ENCODE data around the gene FAM149B1. TPM values are rescaled to one million over a fixed set of nuclear protein-coding genes. Genes with fewer than 3 reads are reported as not detected.

The FAM149B1 gene
- total RNA-seq, 1 experiment from 2014 or later: 17.5 TPM

DNA sequence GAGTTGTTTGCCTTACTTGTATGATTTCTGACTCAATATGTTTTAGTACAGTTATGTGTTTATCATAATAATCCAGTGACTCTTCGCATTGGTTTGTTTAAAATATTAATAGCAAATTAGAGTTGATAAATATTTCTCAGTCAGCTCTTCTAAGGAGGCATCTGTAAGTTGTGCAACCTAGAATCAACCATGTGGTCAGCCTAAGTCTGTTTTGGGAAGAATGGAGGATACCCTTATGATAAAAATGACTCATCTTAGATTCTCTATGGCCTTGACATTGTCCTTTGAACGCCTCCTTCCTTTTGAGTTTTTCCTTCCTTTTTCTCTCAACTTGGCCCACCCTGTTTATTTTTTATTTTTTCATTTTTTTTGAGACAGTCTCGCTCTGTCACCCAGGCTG is 60.3 kb downstream of the FAM149B1 start:
- Histone ChIP-seq H3K4me2 (ENCODE audit: low read length) (no peak overlapping the region), H3K9me3 (ENCODE audit: control insufficient read depth in 1 of 2, insufficient read depth in 1 of 2, low read depth in 1 of 2, low read length in 2 of 2) (no peaks in the 10 kb centered on the region), H3K79me2 (ENCODE audit: insufficient read depth, low read length) (no peaks in the 10 kb centered on the region), H3K27ac (ENCODE audit: low read depth, low read length) (no peak overlapping the region), H3K4me3 (replicated peaks in 1 of 2; ENCODE audit: low read depth in 1 of 2, low read length in 2 of 2) (no peak overlapping the region), H3K36me3 (ENCODE audit: control insufficient read depth in 1 of 2, insufficient read depth in 2 of 2, low read length in 2 of 2) (peaks cover 2 to 4% of the 10 kb centered on the region in 2 experiments; a peak in 2 of 4 replicates), H3K27me3 (ENCODE audit: insufficient read depth, low read length) (no peaks in the 10 kb centered on the region), H4K20me1 (ENCODE audit: insufficient read depth) (no peaks in the 10 kb centered on the region; the same call in 1 of the 2 replicates), H3K4me1 (ENCODE audit: control insufficient read depth in 1 of 2, insufficient read depth in 2 of 2, low read length in 2 of 2) (no peaks in the 10 kb centered on the region), H3K9ac (ENCODE audit: low read length) (no peak overlapping the region), H2AFZ (ENCODE audit: low read depth, low read length, poor library complexity, severe bottlenecking) (no peak overlapping the region), H3K9me2 (ENCODE audit: insufficient read depth) (no peaks in the 10 kb centered on the region)
- ATAC-seq: no peak
- DNase-seq (ENCODE audit: low read depth, low spot score): no peak
- intact Hi-C loops (cut with micrococcal nuclease): no loop called here
- ChIA-PET RAD21 (ENCODE audit: low non-redundant PET in 1 of 2, low total read pairs in 2 of 2, uncharacterized antibody in 2 of 2, unreplicated experiment in 2 of 2) (no interaction called here), POLR2A (no interaction called here), CTCF (no interaction called here)
- BruUV-seq (replicated peaks): no TSS peak
- TF ChIP-seq CBX3 (IDR thresholded peaks at IDR 0.05; ENCODE audit: low read depth) (no peak), ZNF274 (IDR thresholded peaks at IDR 0.05; ENCODE audit: low read depth, low read length) (no peak), POLR2A (IDR thresholded peaks at IDR 0.05; ENCODE audit: borderline replicate concordance, extremely low read depth, insufficient read depth, insufficient read length) (no peak), FOSL1 (IDR thresholded peaks at IDR 0.05; ENCODE audit: low read depth) (no peak), EZH2phosphoT487 (IDR thresholded peaks at IDR 0.05; ENCODE audit: borderline replicate concordance) (no peak), POLR2AphosphoS5 (IDR thresholded peaks at IDR 0.05; ENCODE audit: low read depth, low read length) (no peak), EGR1 (IDR thresholded peaks at IDR 0.05; ENCODE audit: low read depth) (no peak), RAD21 (IDR thresholded peaks at IDR 0.05; ENCODE audit: low read depth) (no peak), EZH2 (IDR thresholded peaks at IDR 0.05) (no peak), CEBPB (IDR thresholded peaks at IDR 0.05; ENCODE audit: low read depth) (no peak), ZFX (IDR thresholded peaks at IDR 0.05) (no peak), SIN3A (IDR thresholded peaks at IDR 0.05; ENCODE audit: low read depth) (no peak), ELF1 (IDR thresholded peaks at IDR 0.05; ENCODE audit: borderline replicate concordance, low read depth) (no peak), JUND (IDR thresholded peaks at IDR 0.05) (no peak)
- TF ChIP-seq, protein P1, sequence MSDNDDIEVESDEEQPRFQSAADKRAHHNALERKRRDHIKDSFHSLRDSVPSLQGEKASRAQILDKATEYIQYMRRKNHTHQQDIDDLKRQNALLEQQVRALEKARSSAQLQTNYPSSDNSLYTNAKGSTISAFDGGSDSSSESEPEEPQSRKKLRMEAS (IDR thresholded peaks at IDR 0.05): no peak
- TF ChIP-seq, protein P2, sequence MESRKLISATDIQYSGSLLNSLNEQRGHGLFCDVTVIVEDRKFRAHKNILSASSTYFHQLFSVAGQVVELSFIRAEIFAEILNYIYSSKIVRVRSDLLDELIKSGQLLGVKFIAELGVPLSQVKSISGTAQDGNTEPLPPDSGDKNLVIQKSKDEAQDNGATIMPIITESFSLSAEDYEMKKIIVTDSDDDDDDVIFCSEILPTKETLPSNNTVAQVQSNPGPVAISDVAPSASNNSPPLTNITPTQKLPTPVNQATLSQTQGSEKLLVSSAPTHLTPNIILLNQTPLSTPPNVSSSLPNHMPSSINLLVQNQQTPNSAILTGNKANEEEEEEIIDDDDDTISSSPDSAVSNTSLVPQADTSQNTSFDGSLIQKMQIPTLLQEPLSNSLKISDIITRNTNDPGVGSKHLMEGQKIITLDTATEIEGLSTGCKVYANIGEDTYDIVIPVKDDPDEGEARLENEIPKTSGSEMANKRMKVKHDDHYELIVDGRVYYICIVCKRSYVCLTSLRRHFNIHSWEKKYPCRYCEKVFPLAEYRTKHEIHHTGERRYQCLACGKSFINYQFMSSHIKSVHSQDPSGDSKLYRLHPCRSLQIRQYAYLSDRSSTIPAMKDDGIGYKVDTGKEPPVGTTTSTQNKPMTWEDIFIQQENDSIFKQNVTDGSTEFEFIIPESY (IDR thresholded peaks at IDR 0.05; ENCODE audit: extremely low read depth, insufficient replicate concordance, low read length): no peak
- TF ChIP-seq, protein P3, sequence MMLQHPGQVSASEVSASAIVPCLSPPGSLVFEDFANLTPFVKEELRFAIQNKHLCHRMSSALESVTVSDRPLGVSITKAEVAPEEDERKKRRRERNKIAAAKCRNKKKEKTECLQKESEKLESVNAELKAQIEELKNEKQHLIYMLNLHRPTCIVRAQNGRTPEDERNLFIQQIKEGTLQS (IDR thresholded peaks at IDR 0.05): no peak
- TF ChIP-seq, protein P4, sequence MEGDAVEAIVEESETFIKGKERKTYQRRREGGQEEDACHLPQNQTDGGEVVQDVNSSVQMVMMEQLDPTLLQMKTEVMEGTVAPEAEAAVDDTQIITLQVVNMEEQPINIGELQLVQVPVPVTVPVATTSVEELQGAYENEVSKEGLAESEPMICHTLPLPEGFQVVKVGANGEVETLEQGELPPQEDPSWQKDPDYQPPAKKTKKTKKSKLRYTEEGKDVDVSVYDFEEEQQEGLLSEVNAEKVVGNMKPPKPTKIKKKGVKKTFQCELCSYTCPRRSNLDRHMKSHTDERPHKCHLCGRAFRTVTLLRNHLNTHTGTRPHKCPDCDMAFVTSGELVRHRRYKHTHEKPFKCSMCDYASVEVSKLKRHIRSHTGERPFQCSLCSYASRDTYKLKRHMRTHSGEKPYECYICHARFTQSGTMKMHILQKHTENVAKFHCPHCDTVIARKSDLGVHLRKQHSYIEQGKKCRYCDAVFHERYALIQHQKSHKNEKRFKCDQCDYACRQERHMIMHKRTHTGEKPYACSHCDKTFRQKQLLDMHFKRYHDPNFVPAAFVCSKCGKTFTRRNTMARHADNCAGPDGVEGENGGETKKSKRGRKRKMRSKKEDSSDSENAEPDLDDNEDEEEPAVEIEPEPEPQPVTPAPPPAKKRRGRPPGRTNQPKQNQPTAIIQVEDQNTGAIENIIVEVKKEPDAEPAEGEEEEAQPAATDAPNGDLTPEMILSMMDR (IDR thresholded peaks at IDR 0.05 in 2 of 3, conservative IDR thresholded peaks at IDR 0.05 in 1 of 3; ENCODE audit: borderline replicate concordance in 1 of 3, insufficient read depth in 1 of 3, low read depth in 2 of 3, low read length in 2 of 3): no peak
- TF ChIP-seq, protein P5, sequence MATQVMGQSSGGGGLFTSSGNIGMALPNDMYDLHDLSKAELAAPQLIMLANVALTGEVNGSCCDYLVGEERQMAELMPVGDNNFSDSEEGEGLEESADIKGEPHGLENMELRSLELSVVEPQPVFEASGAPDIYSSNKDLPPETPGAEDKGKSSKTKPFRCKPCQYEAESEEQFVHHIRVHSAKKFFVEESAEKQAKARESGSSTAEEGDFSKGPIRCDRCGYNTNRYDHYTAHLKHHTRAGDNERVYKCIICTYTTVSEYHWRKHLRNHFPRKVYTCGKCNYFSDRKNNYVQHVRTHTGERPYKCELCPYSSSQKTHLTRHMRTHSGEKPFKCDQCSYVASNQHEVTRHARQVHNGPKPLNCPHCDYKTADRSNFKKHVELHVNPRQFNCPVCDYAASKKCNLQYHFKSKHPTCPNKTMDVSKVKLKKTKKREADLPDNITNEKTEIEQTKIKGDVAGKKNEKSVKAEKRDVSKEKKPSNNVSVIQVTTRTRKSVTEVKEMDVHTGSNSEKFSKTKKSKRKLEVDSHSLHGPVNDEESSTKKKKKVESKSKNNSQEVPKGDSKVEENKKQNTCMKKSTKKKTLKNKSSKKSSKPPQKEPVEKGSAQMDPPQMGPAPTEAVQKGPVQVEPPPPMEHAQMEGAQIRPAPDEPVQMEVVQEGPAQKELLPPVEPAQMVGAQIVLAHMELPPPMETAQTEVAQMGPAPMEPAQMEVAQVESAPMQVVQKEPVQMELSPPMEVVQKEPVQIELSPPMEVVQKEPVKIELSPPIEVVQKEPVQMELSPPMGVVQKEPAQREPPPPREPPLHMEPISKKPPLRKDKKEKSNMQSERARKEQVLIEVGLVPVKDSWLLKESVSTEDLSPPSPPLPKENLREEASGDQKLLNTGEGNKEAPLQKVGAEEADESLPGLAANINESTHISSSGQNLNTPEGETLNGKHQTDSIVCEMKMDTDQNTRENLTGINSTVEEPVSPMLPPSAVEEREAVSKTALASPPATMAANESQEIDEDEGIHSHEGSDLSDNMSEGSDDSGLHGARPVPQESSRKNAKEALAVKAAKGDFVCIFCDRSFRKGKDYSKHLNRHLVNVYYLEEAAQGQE (IDR thresholded peaks at IDR 0.05; ENCODE audit: low read depth): no peak

Measured in HCT116 (cell line).